Pancreas (tissue), 10 donors: ENCODE data around the gene CACNA1H. TPM values are rescaled to one million over a fixed set of nuclear protein-coding genes. Genes with fewer than 3 reads are reported as not detected.

Source experiments
- ATAC-seq, 4 donors: fragments of 200-7000 bp; cut with Tn5 transposase; one replicate each; pipeline versions ENCODE4 v1.8.0 to v1.9.1; 2020; ENCODE audit warnings: mild to moderate bottlenecking in 4 of 4, moderate library complexity in 4 of 4
- DNase-seq, 6 donors: peaks; one replicate each; pipeline ENCODE4 v3.0.0-alpha.2; 2020
- FAIRE-seq: peaks from 2 replicates; lab custom pipeline; 2012; peaks lifted over from hg19 to GRCh38; lab: Jason Lieb, UNC
- H3K27ac ChIP-seq, 4 donors: fragments of 200-600 bp; sonication (generic); 1 replicate in 3 of 4; 2 replicates in 1 of 4; pipeline versions ENCODE4 v1.5.0 to v1.8.0; 2020
- H3K27me3 ChIP-seq, 4 donors: fragments of 200-600 bp; one replicate each; pipeline ENCODE4 v1.8.0; 2021
- H3K36me3 ChIP-seq, 3 donors: fragments of 200-600 bp; sonication (generic) in 1 of 3; one replicate each; pipeline versions ENCODE4 v1.5.0 to v1.8.0; 2020 to 2021
- H3K4me1 ChIP-seq, 3 donors: fragments of 200-600 bp; one replicate each; pipeline ENCODE4 v1.8.0; 2021
- H3K4me3 ChIP-seq, 4 donors: fragments of 200-600 bp; sonication (generic) in 2 of 4; one replicate each; pipeline versions ENCODE4 v1.5.0 to v1.8.0; 2020 to 2021
- H3K9me3 ChIP-seq, 4 donors: fragments of 200-600 bp; one replicate each; pipeline ENCODE4 v1.8.0; 2021
- WGBS, 2 donors: extraction: QIAGEN DNeasy Blood & Tissue Kit; methylation state at CpG; one replicate each; pipeline ENCODE4 v1.1.7; 2013; 5-methylcytosine and 5-hydroxymethylcytosine counted together
- intact Hi-C, 3 donors: fragments of 100-400 bp; cut with DNase I; formaldehyde crosslinking; loops; one replicate each; pipeline versions ENCODE4 v1.11.1 to v1.14.2; 2022
- polyA plus RNA-seq, 2 donors: library from polyadenylated mRNA; stranded (reverse); fragments of 200-250 nt; gene quantifications; one replicate each; pipeline ENCODE4 v1.2.3, GENCODE V29; 2013
- total RNA-seq, 6 donors: library from RNA; stranded (reverse); fragmentation: NEBNext Ultra II Directional in 4 of 6; extraction: Animal tissue kit (Norgen Biotek cat#: 25700) in 4 of 6; gene quantifications; one replicate each; pipeline versions ENCODE4 v1.2.1 to v1.2.4, GENCODE V29; 2021 to 2023
- TF ChIP-seq, protein P1 (sequence below), 4 donors: fragments of 200-600 bp; sonication (generic) in 3 of 4; IDR thresholded peaks; one replicate each; pipeline versions ENCODE4 v1.5.0 to v1.8.0; 2021; ENCODE audit warnings: antibody characterized with exemption in 4 of 4
- donor health status: healthy with polysubstance abuse.
- donor health status: DM: no; HTN: no; CAD: no; lungs with moderate emphysema.
- donor health status: DM: no; HTN: no; CAD: no.
- donor health status: control.
- donor health status: control.
- donor health status: Bipolar disorder and iron deficiency.
- donor health status: DM: yes; HTN: yes; CAD: no.
- donor health status: DM: no; HTN: no; CAD: no.
- donor health status: DM: no; HTN: no; CAD: no.
- donor health status: DM: yes; HTN: yes; CAD: no.

The CACNA1H gene
- total and polyA plus RNA-seq, 8 donors: 2.5 to 20.5 (median 4.9) TPM

DNA sequence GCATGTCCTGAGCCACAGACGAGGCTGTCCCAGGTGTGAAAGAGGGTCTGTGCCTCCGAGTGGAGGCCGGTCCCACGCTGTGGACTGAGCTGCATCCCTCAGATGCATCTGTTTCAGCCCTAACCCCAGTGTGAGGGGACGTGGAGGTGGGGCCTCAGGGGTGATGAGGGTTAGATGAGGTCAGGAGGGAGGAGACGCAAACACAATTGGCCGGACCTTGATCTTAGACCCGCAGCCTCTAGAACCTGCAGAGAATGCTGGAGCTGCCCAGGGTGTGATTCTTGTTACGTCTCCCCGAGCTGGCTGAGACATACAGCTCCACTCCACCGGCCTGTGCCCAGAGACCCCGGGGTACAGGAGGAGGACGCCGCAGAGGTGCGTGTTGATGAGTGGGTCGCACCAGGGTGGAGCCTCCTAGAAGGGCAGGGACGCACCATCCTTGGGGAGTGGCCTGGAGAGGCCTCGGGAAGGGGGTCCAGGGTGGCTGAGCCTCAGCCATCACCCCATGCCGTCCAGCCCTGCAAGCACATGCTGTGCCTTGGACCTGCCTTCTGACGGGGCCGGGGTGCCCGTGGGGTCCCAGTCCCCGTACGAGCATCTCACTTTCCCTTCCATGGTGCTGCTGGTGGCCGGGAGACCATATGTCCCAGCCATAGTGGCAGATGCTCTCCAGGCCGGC, 40.3 kb upstream of the CACNA1H start:
- Histone ChIP-seq H3K27me3 (peaks cover 0 to 3% (median 0%) of the 10 kb centered on the region in 4 donors), H3K4me1 (no peaks in the 10 kb centered on the region), H3K36me3 (no peaks in the 10 kb centered on the region), H3K27ac (no peak overlapping the region), H3K9me3 (no peaks in the 10 kb centered on the region), H3K4me3 (no peak overlapping the region)
- 57 to 76% methylated on average over 26 of the region's 26 CpGs for WGBS, 2 donors
- ATAC-seq (no peak), DNase-seq (no peak), FAIRE-seq (no peak)
- TF ChIP-seq, protein P1, sequence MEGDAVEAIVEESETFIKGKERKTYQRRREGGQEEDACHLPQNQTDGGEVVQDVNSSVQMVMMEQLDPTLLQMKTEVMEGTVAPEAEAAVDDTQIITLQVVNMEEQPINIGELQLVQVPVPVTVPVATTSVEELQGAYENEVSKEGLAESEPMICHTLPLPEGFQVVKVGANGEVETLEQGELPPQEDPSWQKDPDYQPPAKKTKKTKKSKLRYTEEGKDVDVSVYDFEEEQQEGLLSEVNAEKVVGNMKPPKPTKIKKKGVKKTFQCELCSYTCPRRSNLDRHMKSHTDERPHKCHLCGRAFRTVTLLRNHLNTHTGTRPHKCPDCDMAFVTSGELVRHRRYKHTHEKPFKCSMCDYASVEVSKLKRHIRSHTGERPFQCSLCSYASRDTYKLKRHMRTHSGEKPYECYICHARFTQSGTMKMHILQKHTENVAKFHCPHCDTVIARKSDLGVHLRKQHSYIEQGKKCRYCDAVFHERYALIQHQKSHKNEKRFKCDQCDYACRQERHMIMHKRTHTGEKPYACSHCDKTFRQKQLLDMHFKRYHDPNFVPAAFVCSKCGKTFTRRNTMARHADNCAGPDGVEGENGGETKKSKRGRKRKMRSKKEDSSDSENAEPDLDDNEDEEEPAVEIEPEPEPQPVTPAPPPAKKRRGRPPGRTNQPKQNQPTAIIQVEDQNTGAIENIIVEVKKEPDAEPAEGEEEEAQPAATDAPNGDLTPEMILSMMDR (IDR thresholded peaks at IDR 0.05): no peak
- intact Hi-C loops: no loop called here

DNA sequence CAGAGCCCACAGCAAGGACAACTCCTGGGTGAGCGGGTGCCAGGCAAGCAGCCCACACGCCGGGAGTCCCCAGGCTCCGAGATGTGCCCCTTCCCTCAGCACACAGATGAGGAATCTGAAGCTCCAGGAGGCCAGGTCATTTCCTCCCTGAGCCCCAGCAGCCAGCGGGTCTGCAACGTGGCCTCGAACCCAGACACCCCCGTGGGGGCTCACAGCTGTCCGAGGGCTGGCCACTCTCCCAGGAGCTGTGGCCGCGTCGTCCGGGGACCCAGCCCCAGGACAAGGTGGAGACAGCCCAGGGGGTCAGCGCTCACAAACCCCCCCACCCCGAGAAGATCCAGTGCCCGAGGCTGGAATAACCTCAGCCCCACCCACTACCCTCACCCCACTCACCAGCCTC, 39.4 kb upstream of the CACNA1H start:
- H3K4me1 ChIP-seq: no peaks in the 10 kb centered on the region
- TF ChIP-seq, protein P1 (IDR thresholded peaks at IDR 0.05): no peak
- DNase-seq: no peak
- intact Hi-C loops: no loop called here
- no peaks in the 10 kb centered on the region for H3K36me3 ChIP-seq
- ATAC-seq: no peak
- no peaks in the 10 kb centered on the region for H3K27me3 ChIP-seq
- H3K27ac ChIP-seq: no peak overlapping the region
- WGBS, 2 donors: 40 to 52% methylated on average over 16 of the region's 16 CpGs
- no peaks in the 10 kb centered on the region for H3K9me3 ChIP-seq
- no peak overlapping the region for H3K4me3 ChIP-seq
- FAIRE-seq: no peak

DNA sequence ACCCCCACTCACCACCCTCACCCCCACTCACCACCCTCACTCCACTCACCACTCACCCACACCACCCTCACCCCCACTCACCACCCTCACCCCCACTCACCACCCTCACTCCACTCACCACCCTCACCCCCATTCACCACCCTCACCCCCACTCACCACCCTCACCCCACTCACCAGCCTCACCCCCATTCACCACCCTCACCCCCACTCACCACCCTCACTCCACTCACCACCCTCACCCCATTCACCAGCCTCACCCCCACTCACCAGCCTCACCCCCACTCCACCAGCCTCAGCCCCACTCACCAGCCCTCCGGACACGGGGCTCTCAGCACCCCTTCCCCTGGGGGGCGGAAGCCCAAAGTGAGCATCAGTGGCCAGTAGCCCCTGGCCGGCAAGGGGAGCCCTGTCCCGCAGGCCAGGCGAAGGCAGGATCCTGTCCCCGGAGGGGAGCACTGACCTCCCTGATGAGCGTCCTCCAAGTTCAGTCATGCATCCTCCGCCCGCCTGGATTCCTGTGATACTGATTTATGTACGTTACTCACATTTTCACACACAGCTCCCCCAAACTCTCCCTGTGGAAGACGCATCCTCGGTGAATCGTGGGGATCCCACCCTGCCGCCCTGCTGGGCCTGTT, 38.9 kb upstream of the CACNA1H start:
- intact Hi-C loops: no loop called here
- no peaks in the 10 kb centered on the region for H3K27me3 ChIP-seq
- no peak for FAIRE-seq
- WGBS, 2 donors: 64 to 84% methylated on average over 15 of the region's 15 CpGs
- TF ChIP-seq, protein P1 (IDR thresholded peaks at IDR 0.05): no peak
- ATAC-seq: no peak
- H3K27ac ChIP-seq: no peak overlapping the region
- no peak for DNase-seq
- H3K4me3 ChIP-seq: no peak overlapping the region
- no peaks in the 10 kb centered on the region for H3K36me3 ChIP-seq
- no peaks in the 10 kb centered on the region for H3K9me3 ChIP-seq
- no peaks in the 10 kb centered on the region for H3K4me1 ChIP-seq

DNA sequence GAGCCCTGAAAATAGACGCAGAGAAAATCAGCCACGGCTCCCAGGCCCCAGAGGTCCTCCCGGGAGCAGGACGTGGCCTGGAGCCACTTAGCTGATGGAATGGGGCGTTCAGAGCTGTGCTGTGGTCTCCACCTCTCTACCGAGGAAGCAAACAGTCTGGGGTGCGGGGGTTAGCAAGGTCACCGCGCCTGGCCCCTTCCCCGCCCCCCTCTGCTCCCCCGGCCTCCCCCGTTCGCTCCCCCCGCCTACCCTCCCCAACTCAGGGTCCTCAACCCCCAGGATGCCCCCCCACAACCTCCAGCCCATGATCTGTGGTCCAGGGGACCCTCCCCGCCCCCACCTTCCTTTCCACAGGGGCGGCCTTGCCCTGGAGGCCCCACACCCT, 36.2 kb upstream of the CACNA1H start:
- no peak overlapping the region for H3K4me3 ChIP-seq
- FAIRE-seq (no peak), DNase-seq (no peak), ATAC-seq (no peak)
- H3K27ac ChIP-seq: no peak overlapping the region
- WGBS, 2 donors: 42 to 59% methylated on average over 9 to 16 of the region's 16 CpGs
- H3K4me1 ChIP-seq: no peaks in the 10 kb centered on the region
- intact Hi-C loops: no loop called here
- no peaks in the 10 kb centered on the region for H3K36me3 ChIP-seq
- TF ChIP-seq, protein P1 (IDR thresholded peaks at IDR 0.05): no peak
- H3K9me3 ChIP-seq: no peaks in the 10 kb centered on the region
- H3K27me3 ChIP-seq: no peaks in the 10 kb centered on the region
